HEK293 (cell line): ENCODE results near the gene TIAM1.

Source experiments
- CTCF ChIA-PET: fragments of 350-600 bp; formaldehyde crosslinking; extraction: SDS; loops from one replicate; lab custom pipeline; 2021; ENCODE audit warnings: antibody characterized with exemption; lab: Yijun Ruan, JAX
- POLR2A ChIA-PET: fragments of 300-600 bp; formaldehyde crosslinking; extraction: SDS; loops from one replicate; lab custom pipeline; 2020; ENCODE audit warnings: antibody characterized with exemption, inconsistent platforms; lab: Yijun Ruan, JAX
- H3K27ac ChIP-seq: fragments of 200-500 bp; sonication (Bioruptor generic); 2 replicates; pipeline ENCODE4 v1.5.1; 2014; ENCODE audit warnings: low read depth, low read length, control low read depth, inconsistent platforms; ENCODE audit errors: extremely low read depth
- H3K36me3 ChIP-seq, 2 experiments: fragments of 200-500 bp in 1 of 2; sonication (Bioruptor generic) in 1 of 2; 1 replicate in 1 of 2; 2 replicates in 1 of 2; pipeline ENCODE4 v1.5.1; 2014 to 2017; ENCODE audit warnings: inconsistent platforms in 2 of 2, low read length in 2 of 2; ENCODE audit not compliant: control insufficient read depth in 2 of 2, insufficient read depth in 1 of 2
- H3K4me1 ChIP-seq: fragments of 200-500 bp; sonication (Bioruptor generic); 2 replicates; pipeline ENCODE4 v1.5.1; 2014; ENCODE audit warnings: mild to moderate bottlenecking, low read length, inconsistent platforms; ENCODE audit not compliant: control insufficient read depth, insufficient read depth
- H3K4me3 ChIP-seq: 2 replicates; pipeline ENCODE4 v1.5.1; 2011; ENCODE audit warnings: low read depth, mild to moderate bottlenecking, control low read depth, low read length, moderate library complexity
- H3K9me3 ChIP-seq: fragments of 200-500 bp; sonication (Bioruptor generic); 2 replicates; pipeline ENCODE4 v1.5.1; 2014; ENCODE audit warnings: low read depth, low read length, inconsistent platforms; ENCODE audit not compliant: control insufficient read depth, insufficient read depth
- BCL11B ChIP-seq: fragments of 450-650 bp; formaldehyde crosslinking; IDR thresholded peaks from 2 replicates; pipeline ENCODE4 v1.5.1; 2016; ENCODE audit warnings: low read depth, missing biosample characterization, missing genetic modification characterization
- GLI4 ChIP-seq: fragments of 450-650 bp; formaldehyde crosslinking; IDR thresholded peaks from 2 replicates; pipeline ENCODE4 v1.5.1; 2016; ENCODE audit warnings: missing biosample characterization, missing genetic modification characterization
- GLIS1 ChIP-seq: fragments of 450-650 bp; formaldehyde crosslinking; IDR thresholded peaks from 2 replicates; pipeline ENCODE4 v1.5.1; 2016; ENCODE audit warnings: missing biosample characterization, missing genetic modification characterization
- KLF17 ChIP-seq: fragments of 450-650 bp; formaldehyde crosslinking; IDR thresholded peaks from 2 replicates; pipeline ENCODE4 v1.5.1; 2016; ENCODE audit warnings: missing biosample characterization, missing genetic modification characterization
- MZF1 ChIP-seq: fragments of 450-650 bp; formaldehyde crosslinking; IDR thresholded peaks from 2 replicates; pipeline ENCODE4 v1.5.1; 2017; ENCODE audit warnings: missing biosample characterization, missing genetic modification characterization, borderline replicate concordance
- WT1 ChIP-seq: fragments of 450-650 bp; formaldehyde crosslinking; IDR thresholded peaks from 2 replicates; pipeline ENCODE4 v1.5.1; 2016; ENCODE audit warnings: missing biosample characterization, missing genetic modification characterization
- ZBTB48 ChIP-seq: fragments of 450-650 bp; formaldehyde crosslinking; IDR thresholded peaks from 2 replicates; pipeline ENCODE4 v1.5.1; 2016; ENCODE audit warnings: missing biosample characterization, missing genetic modification characterization
- ZFHX2 ChIP-seq: fragments of 450-650 bp; formaldehyde crosslinking; conservative IDR thresholded peaks from 2 replicates; pipeline ENCODE4 v1.5.1; 2016; ENCODE audit warnings: missing biosample characterization, missing genetic modification characterization
- ZIC2 ChIP-seq: fragments of 450-650 bp; formaldehyde crosslinking; IDR thresholded peaks from 2 replicates; pipeline ENCODE4 v1.5.1; 2016; ENCODE audit warnings: missing biosample characterization, missing genetic modification characterization
- ZNF169 ChIP-seq: fragments of 450-650 bp; formaldehyde crosslinking; IDR thresholded peaks from 2 replicates; pipeline ENCODE4 v1.5.1; 2016; ENCODE audit warnings: missing biosample characterization, missing genetic modification characterization
- ZNF18 ChIP-seq: fragments of 450-650 bp; formaldehyde crosslinking; IDR thresholded peaks from 2 replicates; pipeline ENCODE4 v1.5.1; 2016; ENCODE audit warnings: missing biosample characterization, missing genetic modification characterization
- ZNF555 ChIP-seq: fragments of 450-650 bp; formaldehyde crosslinking; conservative IDR thresholded peaks from 2 replicates; pipeline ENCODE4 v1.5.1; 2017; ENCODE audit warnings: missing biosample characterization, mild to moderate bottlenecking, missing genetic modification characterization, inconsistent platforms
- ZNF624 ChIP-seq: fragments of 450-650 bp; formaldehyde crosslinking; IDR thresholded peaks from 2 replicates; pipeline ENCODE4 v1.5.1; 2017; ENCODE audit warnings: missing biosample characterization, missing genetic modification characterization
- ZNF658 ChIP-seq: fragments of 450-650 bp; formaldehyde crosslinking; IDR thresholded peaks from 2 replicates; pipeline ENCODE4; 2016; ENCODE audit warnings: missing biosample characterization, missing genetic modification characterization
- ZNF768 ChIP-seq: fragments of 450-650 bp; formaldehyde crosslinking; IDR thresholded peaks from 2 replicates; pipeline ENCODE4 v1.5.1; 2018; ENCODE audit warnings: missing biosample characterization, mild to moderate bottlenecking, missing genetic modification characterization
- TF ChIP-seq, protein P1 (sequence below): fragments of 450-650 bp; formaldehyde crosslinking; IDR thresholded peaks from 2 replicates; pipeline ENCODE4 v1.5.1; 2017; ENCODE audit warnings: missing biosample characterization, missing genetic modification characterization
- TF ChIP-seq, protein P2 (sequence below): fragments of 450-650 bp; formaldehyde crosslinking; IDR thresholded peaks from 2 replicates; pipeline ENCODE4 v1.5.1; 2017; ENCODE audit warnings: missing biosample characterization, missing genetic modification characterization

The TIAM1 gene

GRCh38 chr21:31204801-31205200 is 139.3 kb downstream of the TIAM1 start:
- no peak overlapping the region for H3K4me3 ChIP-seq
- H3K9me3 ChIP-seq, result no peaks in the 10 kb centered on the region
- no peak overlapping the region for H3K27ac ChIP-seq
- peaks cover 4 to 24% of the 10 kb centered on the region in 2 experiments; a peak in 2 of 3 replicates for H3K36me3 ChIP-seq
- ChIA-PET CTCF (interaction anchor here (0.6 to 1.3 kb wide), 3 partner anchors 24 to 376 kb away, joined by 3 to 7 read pairs (median 6); no protein-coding TSS in a partner anchor), POLR2A (no interaction called here)
- no peak for TF ChIP-seq ZNF169
- TF ChIP-seq ZNF624 (tag by site-specific recombination), result no peak
- TF ChIP-seq, protein P1, sequence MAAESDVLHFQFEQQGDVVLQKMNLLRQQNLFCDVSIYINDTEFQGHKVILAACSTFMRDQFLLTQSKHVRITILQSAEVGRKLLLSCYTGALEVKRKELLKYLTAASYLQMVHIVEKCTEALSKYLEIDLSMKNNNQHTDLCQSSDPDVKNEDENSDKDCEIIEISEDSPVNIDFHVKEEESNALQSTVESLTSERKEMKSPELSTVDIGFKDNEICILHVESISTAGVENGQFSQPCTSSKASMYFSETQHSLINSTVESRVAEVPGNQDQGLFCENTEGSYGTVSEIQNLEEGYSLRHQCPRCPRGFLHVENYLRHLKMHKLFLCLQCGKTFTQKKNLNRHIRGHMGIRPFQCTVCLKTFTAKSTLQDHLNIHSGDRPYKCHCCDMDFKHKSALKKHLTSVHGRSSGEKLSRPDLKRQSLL (tag by site-specific recombination), result no peak
- no peak for TF ChIP-seq ZBTB48 (tag by site-specific recombination)
- no peak for TF ChIP-seq ZNF768 (tag by site-specific recombination)
- TF ChIP-seq ZNF555 (tag by site-specific recombination), result no peak
- TF ChIP-seq ZFHX2 (tag by site-specific recombination), result no peak
- TF ChIP-seq, all 188 proteins: peak for 0
- peaks cover 3% of the 10 kb centered on the region; the same call in 1 of the 2 replicates for H3K4me1 ChIP-seq

DNA sequence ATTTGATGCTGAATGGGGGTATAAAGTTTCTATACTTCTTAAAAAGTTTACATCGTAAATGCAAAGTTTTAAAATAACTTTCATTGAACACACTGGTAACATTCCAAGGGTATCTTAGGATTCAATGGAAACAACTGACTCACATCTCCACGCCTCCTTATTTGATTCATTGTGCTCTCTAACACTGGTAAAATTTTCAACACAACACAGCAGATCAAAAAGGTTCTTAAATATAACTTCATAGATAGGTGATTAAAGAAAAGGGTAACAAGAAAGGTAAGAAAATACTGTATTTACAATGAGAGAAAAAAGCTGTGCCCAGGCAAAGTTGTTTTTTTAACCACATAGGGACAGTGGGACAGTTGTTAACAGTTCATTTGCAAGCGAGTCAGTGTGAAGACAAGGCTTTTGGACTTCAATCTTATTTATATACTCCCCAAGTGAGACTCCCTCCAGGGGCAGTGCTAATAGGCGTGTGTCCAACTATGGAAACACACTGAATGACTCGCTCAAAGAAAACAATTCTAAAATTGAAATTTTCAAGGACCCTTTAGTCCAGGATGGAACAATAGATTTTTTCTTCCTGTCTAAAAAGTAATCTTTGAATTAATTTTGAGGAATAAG is 140.5 kb downstream of the TIAM1 start:
- no peak overlapping the region for H3K4me3 ChIP-seq
- CTCF ChIA-PET, result interaction anchor here (0.7 to 1.3 kb wide), 2 partner anchors 130 to 378 kb away, joined by 4 to 6 read pairs; no protein-coding TSS in a partner anchor
- peaks cover 4 to 13% of the 10 kb centered on the region in 2 experiments; a peak in 2 of 3 replicates for H3K36me3 ChIP-seq
- TF ChIP-seq MZF1 (tag by site-specific recombination), result peak; percentile 51; the same call in 1 of the 2 replicates
- TF ChIP-seq BCL11B (tag by site-specific recombination), result no peak
- TF ChIP-seq ZNF658, result no peak
- no peak for TF ChIP-seq GLI4 (tag by site-specific recombination)
- 0 out of 2 replicates have a peak, but pooled peaks have one; percentile 33 for TF ChIP-seq KLF17 (tag by site-specific recombination)
- TF ChIP-seq WT1 (tag by site-specific recombination), result peak; percentile 79
- TF ChIP-seq ZNF18 (tag by site-specific recombination), result peak; percentile 77
- TF ChIP-seq, protein P2, sequence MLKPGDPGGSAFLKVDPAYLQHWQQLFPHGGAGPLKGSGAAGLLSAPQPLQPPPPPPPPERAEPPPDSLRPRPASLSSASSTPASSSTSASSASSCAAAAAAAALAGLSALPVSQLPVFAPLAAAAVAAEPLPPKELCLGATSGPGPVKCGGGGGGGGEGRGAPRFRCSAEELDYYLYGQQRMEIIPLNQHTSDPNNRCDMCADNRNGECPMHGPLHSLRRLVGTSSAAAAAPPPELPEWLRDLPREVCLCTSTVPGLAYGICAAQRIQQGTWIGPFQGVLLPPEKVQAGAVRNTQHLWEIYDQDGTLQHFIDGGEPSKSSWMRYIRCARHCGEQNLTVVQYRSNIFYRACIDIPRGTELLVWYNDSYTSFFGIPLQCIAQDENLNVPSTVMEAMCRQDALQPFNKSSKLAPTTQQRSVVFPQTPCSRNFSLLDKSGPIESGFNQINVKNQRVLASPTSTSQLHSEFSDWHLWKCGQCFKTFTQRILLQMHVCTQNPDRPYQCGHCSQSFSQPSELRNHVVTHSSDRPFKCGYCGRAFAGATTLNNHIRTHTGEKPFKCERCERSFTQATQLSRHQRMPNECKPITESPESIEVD (tag by site-specific recombination), result peak; percentile 47
- peak; percentile 100 for TF ChIP-seq GLIS1 (tag by site-specific recombination)
- peak; percentile 78 for TF ChIP-seq ZIC2 (tag by site-specific recombination)
- H3K4me1 ChIP-seq, result peaks cover 3% of the 10 kb centered on the region; the same call in 1 of the 2 replicates
- H3K27ac ChIP-seq, result no peak overlapping the region
- no peaks in the 10 kb centered on the region for H3K9me3 ChIP-seq
- POLR2A ChIA-PET, result no interaction called here
